COLO668 (cell line): Measurements from ENCODE around the gene ARHGAP26.

ENCODE experiments used
- DNase-seq: peaks from one replicate; lab custom pipeline; 2025; ENCODE audit not compliant: unreplicated experiment; lab: John Stamatoyannopoulos, UW

ARHGAP26 gene

DNA sequence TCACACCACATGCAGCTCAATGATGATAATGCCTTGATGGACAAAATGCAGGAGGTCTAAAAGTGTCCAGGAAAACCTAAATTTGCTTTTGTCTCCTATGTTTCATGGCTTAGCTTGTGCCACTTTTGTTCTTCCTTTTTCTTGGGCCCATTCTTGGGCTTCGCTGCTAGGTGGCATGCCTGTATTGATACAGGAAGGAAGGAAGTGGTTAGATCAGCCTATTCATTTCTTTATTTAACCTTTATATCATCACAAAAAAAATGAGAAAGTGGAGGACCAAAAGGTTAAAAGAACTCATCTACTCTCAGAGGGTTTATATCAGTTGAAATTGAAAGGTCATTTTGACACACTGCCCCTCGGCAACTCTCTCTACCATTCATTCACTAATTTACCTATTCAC is 260.2 kb downstream of the ARHGAP26 start:
- DNase-seq = no peak

- no peak for DNase-seq
Observed at GRCh38 chr5:143031781-143032580, 261.8 kb downstream of the ARHGAP26 start.

DNA sequence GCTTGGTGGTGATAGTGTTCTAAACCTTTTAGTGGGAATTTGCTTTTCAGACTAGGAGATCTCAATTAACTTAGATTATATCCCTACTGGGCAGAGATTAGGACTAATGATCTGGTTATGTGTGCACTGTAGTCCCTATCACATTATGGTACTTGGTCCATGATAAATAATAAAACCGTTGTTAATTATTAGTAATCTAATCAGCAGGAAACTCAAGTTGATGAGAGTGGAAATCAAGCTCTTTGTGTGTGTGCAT is 262.3 kb downstream of the ARHGAP26 start:
- no peak for DNase-seq

DNA sequence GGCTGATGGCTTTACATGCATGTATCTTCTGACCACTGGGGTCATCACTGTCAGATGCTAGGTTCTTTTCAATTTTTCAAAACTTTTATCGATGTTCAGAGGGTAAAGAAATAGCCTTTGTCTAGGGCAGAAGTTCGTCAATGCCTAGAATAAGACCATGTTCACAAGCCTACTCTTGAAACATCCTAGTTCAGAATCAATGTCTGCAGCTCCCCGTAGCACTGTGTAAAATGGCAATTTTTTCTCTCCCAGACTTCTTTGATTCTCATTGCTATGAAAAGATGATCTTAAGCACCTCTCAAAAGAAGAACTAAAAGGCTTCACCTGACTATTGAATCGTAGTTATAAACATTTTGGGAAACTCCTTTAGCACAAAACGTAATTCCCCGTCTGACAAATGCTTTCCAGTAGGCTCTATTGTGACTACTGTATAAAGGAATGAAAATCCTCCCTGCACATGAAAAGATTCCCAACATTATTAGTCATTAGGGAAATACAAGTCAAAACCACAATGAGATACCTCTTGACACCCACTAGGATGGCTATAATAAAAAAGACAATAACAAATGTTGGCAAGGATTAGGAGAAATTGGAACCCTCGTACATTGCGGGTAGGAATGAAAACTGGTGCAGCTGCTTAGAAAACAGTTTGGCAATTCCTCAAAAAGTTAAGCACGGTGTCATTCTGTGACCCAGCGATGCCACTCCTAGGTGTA is 263.5 kb downstream of the ARHGAP26 start:
- DNase-seq = no peak

GRCh38 chr5:143036146-143036927 is 266.2 kb downstream of the ARHGAP26 start:
- DNase-seq = no peak

GRCh38 chr5:143037071-143037470 is 266.9 kb downstream of the ARHGAP26 start:
- DNase-seq = no peak

DNA sequence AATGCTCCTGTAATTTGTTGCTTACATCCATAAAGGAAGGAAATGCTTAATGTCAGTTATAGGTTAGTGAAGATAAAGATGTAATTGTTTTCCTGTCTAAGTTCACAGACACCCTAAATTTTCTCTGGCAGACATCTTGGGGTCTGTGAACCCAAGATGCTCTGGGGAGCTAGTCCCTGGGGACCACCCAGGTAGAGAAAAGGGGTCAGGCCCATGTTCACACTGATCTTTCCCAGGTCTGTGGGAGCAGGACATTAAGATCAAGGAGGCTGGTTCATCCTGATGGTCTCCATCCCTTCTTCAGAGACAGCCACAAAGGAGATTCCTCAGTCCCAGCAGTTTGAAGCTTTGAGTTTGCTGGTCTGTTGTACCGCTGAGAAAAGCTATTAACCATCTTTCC is 267.5 kb downstream of the ARHGAP26 start:
- no peak for DNase-seq

DNA sequence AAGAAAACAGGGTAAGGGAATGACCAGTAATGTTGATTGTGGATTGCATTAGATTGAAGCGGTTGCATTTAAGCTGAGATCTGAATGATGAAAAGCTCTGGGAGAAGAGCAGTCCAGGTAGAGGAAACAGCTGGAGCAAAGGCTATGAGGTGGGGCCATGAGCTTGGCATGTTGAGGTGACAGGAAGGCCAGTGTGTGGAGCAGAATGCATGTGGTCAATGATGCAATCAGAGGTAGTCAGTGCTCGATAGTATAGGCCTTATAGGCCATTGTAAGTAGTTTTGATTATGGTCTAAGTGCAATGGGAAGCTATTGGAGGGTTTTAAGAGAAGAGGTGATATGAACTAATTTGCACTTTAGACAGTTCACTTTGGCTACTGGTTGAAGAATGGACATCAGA is 270.4 kb downstream of the ARHGAP26 start:
- no peak for DNase-seq

DNA sequence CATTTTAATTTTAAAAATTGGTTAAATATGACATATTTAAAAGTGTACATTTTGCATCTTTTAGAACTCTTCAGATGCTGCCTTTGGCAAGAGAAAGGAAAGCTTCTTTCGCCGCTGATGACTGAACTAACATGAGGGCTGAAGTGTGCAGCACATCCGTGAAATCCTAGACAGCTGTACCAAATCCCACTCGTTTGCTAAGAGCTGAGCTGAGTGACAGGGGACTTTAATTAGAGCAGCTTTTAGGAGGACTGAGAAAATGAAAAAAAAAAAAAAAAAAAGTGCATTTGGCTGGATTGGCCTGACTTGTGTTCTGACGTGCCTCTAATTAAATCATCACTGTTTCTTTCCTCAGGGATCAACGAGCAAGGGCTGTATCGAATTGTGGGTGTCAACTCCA is 271.3 kb downstream of the ARHGAP26 start:
- DNase-seq = no peak

- peak; percentile 29 for DNase-seq
Observed at GRCh38 chr5:143041972-143042770, 272.0 kb downstream of the ARHGAP26 start.

DNA sequence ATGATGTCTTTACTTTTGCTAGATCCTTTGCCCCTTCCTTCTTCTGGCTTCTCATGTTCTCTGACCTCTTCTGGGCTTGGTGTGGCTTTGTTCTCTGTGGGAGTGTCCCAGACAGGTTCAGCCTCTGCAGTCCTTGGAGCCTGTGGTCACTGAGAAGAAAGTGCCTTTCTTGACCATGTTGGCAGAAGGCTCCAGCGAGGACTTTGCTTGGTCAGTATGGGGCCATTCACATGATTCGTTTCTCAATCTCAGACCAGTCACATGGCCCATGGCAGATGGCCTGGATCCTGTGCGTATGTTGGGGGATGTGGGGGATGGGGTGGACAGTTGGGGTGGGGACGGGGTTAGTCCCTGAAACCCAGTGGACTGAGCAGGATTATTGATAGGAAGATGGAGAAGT is 274.1 kb downstream of the ARHGAP26 start:
- DNase-seq = no peak

GRCh38 chr5:143045062-143045461 is 274.9 kb downstream of the ARHGAP26 start:
- DNase-seq = no peak

DNA sequence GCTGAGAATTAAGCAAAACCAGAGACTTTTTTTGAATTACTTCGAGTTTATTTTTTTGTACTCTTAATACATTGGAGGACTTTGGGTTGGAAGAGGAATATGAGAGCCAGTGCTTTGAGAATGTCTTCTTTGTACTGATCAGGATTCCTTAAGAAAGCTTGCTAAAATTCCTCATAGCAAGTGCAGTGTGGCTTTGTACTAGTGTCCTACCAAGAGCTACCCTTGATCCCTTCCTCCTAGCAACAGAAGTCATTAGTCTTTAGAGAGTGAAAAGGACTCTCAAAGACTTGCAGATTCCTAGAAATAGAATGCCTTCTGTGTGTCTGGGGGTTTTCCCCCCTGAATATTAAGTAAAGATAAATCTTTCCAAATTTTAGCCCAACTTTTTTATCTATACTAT is 276.1 kb downstream of the ARHGAP26 start:
- no peak for DNase-seq

DNA sequence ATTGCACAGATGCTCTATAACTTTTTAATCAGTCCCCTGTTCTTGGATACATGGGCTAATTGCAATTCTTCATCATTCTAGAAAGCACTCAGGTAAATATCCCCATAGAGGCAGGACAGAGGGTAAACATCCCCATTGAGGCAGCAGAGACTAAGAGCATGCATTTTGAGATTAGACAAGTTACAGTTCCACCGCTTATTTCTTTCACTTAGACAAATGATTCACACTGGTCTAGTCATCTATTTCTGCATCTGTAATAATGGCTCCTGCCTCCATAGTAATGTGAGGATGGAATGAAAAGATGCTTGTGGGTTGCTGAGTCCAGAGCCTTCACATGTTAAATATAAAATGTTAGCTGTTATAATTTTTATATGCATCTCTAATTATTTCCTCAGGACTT is 276.9 kb downstream of the ARHGAP26 start:
- no peak for DNase-seq

DNA sequence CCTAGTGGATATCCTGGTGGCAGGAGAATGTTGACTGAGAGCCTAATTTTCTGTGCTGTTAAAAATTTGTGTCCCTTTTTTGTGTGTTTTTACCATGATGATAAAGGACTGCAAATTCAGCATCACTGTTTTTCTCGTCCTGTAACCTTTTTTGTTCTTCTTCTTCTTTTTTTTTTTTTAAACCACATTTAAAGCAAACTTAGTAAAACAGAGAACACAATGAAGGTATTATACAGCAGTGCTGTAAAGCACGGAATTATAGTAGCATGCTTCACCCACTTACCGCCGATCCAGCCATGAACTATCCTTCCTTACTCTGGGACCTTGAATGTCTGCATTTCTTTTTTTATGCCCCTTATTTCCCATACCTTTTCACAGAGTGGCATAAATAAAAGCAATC is 280.0 kb downstream of the ARHGAP26 start:
- DNase-seq = no peak

GRCh38 chr5:143051244-143052058 is 281.3 kb downstream of the ARHGAP26 start:
- DNase-seq = peak; percentile 16

DNA sequence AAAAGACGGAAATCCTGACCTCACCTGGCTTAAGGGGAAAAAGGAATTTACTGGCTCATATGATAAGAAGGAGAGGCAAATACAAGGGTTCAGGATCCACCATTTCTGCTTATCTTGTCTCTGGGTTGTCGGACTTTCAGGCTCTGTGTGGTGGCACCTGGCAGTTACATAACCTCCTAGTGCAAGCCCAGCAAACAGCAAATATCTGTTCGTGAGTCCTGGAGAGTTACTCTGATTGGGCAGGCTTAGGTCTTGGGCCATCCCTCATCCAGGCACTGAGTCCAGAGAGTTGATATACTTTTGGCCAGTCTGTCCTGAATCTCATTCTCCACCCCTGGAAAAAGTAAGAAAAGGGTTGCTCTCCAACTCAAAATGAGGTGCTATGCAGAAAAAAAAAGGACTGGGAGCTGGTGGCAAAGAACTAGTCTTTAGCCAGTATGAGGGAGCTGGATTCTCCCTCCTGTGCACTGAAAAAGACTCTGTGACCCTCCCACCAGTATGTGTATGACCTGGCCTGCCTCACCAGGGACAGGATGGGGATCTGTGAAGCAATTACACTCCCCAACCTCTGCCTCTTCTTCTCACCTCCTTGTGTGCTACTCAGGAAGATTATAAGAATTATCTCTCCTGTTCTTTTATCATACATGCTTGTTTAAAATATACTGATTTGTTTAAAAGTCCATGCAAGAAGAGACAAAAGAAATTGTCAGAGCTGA is 282.9 kb downstream of the ARHGAP26 start:
- DNase-seq = no peak

GRCh38 chr5:143053780-143054179 is 283.6 kb downstream of the ARHGAP26 start:
- DNase-seq = no peak

DNA sequence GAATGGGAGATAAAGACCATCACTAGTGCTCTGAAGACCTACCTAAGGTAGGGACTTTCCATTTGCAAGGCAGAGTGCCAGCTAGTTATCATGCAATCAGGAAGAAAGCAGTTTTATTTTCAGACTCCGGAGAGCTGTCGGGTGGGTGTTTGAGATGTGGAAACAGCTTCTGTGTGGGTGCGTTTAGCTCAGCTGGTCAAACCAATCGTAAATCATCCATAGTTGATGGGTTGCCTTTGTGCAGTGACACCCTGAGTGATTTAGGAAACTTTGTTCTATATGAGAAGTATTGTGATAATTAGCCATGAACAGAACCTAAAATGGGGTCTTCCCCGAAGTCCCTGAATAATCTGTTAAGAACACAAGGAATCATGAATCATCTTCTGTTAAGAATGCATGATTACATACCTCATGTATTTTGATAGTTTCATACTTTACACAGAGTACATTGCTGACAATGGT is 284.3 kb downstream of the ARHGAP26 start:
- peak; percentile 15 for DNase-seq
